CD4-positive, alpha-beta T cell treated with Interleukin-17A for 1 hour (primary cell): ENCODE results near the gene DSC1.
"Not testable (repeated sequence)": the region's sequence is repeated elsewhere in the genome, so short reads cannot be mapped to it uniquely, and the experiment has no call there.

Experiments
- DNase-seq: peaks from one replicate; pipeline ENCODE4 v3.0.0-alpha.2; 2020

The DSC1 gene, protein sequence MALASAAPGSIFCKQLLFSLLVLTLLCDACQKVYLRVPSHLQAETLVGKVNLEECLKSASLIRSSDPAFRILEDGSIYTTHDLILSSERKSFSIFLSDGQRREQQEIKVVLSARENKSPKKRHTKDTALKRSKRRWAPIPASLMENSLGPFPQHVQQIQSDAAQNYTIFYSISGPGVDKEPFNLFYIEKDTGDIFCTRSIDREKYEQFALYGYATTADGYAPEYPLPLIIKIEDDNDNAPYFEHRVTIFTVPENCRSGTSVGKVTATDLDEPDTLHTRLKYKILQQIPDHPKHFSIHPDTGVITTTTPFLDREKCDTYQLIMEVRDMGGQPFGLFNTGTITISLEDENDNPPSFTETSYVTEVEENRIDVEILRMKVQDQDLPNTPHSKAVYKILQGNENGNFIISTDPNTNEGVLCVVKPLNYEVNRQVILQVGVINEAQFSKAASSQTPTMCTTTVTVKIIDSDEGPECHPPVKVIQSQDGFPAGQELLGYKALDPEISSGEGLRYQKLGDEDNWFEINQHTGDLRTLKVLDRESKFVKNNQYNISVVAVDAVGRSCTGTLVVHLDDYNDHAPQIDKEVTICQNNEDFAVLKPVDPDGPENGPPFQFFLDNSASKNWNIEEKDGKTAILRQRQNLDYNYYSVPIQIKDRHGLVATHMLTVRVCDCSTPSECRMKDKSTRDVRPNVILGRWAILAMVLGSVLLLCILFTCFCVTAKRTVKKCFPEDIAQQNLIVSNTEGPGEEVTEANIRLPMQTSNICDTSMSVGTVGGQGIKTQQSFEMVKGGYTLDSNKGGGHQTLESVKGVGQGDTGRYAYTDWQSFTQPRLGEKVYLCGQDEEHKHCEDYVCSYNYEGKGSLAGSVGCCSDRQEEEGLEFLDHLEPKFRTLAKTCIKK

DNA sequence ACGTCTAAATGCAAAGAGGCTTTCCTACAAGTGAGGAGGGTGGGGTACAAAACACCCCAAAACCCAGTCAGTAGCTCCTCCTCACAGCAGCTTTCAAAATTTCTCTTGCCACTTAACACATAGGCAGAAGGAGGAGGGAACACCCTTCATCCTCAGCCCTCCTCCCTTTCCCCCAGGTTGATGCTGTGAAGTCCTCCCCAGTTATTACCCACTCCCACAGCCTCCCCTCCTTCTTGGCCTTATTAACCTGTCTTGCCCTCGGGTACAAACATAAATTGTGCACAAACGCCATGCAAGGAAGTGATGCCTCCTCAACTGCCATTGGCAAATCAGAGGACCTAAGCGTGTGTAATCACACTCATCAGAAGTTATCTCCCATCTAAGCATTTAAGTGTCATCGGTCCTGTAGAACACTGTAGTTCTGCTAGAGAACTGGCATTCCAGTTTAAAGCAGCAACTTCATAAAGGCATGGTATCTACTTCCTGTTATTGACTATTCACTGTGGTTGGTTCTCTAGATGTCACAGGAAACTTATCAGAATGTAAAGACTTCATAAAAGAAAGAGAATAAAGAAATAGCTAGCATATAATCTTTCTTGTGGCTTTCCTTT is at the start of gene DSC1:
TSS of gene DSC1 (minus strand) at position 32 of the 611 bp plus-strand sequence. CDS start 262 bp downstream, outside the sequence.
- DNase-seq = peak; percentile 14

DNA sequence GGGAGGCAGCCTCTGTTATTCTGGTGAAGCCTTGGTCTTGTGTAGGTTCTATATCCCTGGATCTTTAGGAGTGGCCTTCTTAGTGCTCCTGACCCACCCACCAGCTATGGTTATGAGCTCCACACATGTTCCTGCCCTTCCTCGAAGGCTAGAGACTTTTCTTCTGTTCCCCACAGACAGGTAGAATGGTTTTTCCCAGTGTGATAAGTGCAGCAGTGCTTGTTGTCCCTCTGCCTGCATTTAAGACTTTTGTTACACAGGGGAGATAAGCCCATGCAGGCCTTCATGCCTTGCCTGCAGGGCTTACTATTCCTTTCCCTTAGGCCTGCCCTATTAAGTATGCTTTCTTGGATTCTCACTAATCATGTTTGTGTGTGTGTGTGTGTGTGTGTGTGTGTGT is 48.4 kb upstream of the DSC1 start:
- no peak for DNase-seq

DNA sequence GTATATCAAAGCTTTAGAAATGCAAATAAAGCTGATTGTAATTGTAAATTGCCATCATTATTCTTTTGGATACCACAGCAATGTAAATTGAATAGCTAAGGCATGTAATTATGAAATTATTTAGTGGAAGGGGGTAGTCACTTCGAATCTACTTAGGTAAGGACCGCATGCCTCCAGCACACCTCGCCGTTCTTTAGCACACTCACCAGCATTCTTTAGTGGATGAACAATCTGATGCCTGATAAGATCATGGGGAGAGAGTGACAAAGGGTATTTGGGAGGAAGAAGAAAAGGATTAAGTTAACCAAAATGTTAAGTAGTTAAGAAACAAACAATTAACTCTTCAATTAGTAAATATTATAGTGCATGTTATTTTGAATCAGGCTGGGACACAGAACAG is 46.4 kb upstream of the DSC1 start:
- DNase-seq = no peak

- no peak for DNase-seq
Observed at GRCh38 chr18:31207391-31207790, 44.7 kb upstream of the DSC1 start.

GRCh38 chr18:31206787-31207381 is 44.2 kb upstream of the DSC1 start:
- DNase-seq = peak; percentile 1

GRCh38 chr18:31206071-31206470 is 43.4 kb upstream of the DSC1 start:
- no peak for DNase-seq

DNA sequence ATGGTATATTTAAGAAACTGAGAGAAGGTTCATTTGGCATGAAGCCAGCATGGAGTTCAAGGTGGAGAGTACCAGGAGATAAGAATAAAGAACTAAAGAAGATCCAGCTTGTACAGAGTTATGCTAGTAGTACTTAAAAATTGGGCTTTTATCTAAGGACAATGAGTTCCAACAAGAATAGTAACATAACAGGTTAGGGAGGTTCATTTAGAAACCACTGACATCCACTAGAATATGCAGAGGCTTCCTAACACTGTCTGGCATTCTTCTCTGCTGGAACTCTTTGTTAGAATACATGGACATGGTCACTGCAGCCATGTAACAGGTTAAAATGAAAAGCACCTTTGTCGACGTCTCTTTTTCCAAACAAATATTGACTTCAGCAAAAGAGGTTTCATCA is 42.6 kb upstream of the DSC1 start:
- DNase-seq = no peak

GRCh38 chr18:31204833-31205232 is 42.2 kb upstream of the DSC1 start:
- no peak for DNase-seq

- DNase-seq = no peak
Observed at GRCh38 chr18:31204166-31204565, 41.5 kb upstream of the DSC1 start.

DNA sequence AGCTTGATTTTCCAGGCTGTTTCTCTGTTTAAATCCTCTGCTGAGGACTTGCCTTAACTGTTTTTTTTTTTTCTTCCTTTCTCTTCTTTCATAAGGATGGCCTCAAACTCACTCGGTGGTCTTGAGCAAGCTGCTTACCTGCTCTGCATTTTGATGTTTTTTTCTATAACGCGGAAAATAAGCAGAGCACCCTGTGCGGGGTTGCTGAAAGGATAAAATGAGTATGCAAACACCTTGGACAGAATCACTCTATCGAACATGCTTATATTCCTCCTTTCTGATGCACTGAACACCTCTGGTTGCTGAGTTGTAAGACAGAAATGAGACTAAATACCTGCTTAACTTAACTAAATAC is 41.1 kb upstream of the DSC1 start:
- no peak for DNase-seq

- DNase-seq = no peak
Observed at GRCh38 chr18:31203096-31203793, 40.6 kb upstream of the DSC1 start.

DNA sequence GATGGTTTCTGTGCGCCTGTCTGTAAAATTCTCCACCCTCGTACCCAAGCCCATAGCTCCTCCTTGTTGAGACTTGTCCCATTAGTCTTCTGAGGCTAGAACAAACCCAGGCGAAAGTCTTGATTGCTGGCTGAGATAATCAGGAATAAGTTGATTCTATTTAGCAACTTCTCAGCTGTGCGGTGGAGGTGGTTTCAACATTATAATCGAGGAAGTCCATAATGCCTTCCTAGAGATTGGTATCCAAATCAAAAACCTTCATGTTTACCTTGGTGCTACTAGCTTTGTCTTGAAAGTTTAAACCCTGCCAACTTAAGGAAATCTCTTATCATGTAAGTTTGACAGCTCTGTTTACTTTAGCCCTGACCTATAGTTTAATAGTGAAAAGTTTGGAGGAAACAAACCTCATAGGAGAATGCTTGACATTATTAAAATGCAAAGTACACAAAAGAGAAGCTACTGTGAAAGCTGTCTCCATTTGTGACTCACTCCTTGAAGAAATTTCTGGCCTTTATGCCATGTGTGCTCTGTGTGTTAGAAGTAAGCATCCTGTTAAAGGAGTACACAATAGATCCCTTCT is 36.6 kb upstream of the DSC1 start:
- DNase-seq = no peak

DNA sequence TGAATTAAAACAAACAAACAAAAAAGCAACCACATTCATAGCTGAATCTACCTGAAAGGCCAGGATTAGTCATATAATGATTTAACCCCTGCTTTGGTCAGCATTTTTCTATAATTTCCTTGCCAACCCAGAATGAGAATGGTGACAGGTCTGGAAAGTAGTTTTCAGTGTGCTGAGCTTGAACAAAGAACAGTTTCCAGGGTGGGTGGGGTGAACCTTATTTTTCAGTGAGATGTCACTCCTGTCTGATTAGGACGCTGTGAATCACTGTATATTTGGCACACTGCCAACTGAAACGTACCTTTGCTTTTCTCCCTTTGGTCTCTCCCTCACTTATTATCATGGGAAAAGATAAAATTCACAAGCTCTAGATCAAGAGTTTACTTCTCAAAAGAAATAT is 35.0 kb upstream of the DSC1 start:
- DNase-seq = no peak

GRCh38 chr18:31195063-31195462 is 32.4 kb upstream of the DSC1 start:
- DNase-seq = no peak

DNA sequence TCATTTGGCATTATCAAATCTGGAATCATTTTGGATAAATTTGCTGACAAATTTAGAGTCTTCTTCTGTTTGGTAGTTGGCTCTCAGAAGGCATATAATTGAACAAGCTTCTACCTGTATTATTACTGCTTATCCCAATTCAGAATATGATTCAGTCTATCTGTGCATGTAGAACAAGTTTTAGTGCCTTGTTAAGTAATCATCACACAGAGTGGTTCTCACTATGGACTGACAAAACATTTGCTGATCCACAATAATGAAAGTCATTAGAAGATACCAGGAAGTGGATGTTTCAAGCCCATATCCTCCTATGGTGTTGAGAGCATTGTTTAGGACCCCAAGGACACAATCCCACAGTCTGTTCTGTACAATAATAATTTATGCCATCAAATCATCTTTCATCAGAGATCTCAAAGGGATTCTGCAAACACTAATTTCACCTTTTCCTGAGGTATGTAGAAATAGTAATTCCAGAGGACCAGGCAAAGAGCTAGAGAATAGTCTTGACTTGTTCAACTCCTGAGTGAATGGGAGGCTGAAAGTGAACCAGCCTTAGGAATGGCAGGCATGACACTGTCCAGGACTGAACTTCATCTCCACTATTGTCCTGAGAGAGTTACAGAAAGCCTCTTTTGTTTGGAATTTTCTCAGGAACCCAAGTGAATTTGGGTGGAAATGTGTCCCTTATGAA is 29.6 kb upstream of the DSC1 start:
- DNase-seq = no peak

GRCh38 chr18:31190919-31191318 is 28.3 kb upstream of the DSC1 start:
- no peak for DNase-seq

GRCh38 chr18:31189757-31190156 is 27.1 kb upstream of the DSC1 start:
- DNase-seq = no peak

DNA sequence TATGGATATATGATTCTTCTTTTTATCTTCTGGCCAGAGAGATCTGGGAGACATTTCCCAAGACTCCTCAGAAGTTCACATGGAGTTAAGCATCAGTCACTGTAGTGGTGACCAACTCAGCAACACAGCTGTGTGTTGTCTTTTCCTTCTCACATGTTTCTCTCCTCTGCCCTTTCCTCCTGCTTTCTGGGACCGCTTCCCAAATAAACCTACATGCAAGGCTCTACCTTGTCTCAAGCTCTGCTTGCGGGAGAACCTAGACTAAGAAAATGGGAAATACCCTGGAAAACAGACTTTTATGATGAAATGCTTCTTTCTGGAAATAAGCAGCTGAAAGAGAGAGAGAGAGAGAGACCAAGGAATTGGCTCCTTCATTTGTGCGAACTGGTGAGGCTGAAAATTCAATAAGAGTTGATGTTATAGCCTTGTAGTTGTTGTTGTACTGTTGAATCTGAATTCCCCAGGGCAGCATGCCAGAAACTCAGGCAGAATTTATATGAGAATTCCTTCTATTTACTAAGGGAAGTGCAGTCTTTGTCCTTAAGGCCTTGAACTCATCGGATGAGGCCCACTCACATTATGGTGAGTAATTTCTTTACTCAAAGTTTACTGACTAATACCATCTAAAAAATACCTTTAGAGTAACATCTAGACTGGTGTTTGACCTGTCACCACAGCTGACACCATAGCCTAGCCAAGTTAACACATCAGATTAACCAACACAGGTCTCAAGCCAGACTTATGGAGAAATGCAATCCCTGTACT is 22.7 kb upstream of the DSC1 start:
- DNase-seq = no peak

- DNase-seq = no peak
Observed at GRCh38 chr18:31183302-31183701, 20.6 kb upstream of the DSC1 start.

DNA sequence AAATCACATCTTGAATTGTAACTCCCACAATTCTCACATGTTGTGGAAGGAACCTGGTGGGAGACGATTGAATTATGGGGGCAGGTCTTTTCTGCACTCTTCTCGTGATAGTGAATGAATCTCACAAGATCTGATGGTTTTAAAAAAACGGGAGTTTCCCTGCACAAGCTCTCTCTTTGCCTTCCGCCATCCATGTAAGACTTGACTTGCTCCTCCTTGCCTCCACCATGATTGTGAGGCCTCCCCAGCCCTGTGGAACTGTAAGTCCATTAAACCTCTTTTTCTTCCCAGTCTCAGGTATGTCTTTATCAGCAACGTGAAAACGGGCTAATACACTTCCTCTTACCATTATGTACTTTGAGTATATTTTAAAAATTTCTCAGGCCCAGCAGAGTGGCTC is 14.7 kb upstream of the DSC1 start:
- not testable (repeated sequence) for DNase-seq

DNA sequence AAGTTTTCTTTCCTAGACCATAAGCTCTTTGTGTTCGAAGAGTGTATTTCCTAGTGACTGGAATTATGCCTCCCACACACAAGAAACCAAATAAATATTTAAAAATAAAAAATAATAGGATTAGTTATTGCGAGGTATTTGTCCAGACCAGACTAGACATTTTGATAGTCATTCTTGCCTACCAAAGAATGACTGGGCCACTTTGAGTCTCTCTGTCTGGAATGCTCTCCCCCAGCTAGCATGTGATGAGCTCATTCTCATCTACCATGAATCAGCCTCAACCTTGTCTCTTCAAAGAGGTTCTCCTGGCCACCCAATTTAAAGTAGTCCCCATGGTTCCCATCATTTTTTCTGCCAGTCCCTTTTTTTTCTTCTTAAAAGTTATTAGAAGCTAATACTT is 13.9 kb upstream of the DSC1 start:
- DNase-seq = no peak
